Astrocyte of the hippocampus (primary cell): Measurements from ENCODE around the gene GPR55.

ENCODE experiments used
- DNase-seq: peaks from one replicate; pipeline ENCODE4 v3.0.0; 2011; ENCODE audit warnings: low read depth, low spot score

Gene GPR55

DNA sequence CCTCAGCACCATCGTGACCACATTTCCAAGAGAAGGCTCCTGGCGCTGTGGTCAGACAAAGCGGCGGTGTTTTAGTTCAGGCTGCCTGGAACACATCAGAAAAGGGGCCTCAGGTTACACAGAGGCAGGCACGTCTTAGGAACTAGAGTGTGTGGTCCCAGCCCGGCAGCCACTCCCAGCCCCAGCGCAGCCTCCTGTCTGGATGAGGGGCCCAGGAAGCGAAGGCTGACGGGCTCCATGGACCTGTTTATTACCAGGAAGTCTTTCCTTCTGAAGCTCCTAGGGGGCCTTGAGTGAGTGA is 10.0 kb upstream of the GPR55 start:
- no peak for DNase-seq

DNA sequence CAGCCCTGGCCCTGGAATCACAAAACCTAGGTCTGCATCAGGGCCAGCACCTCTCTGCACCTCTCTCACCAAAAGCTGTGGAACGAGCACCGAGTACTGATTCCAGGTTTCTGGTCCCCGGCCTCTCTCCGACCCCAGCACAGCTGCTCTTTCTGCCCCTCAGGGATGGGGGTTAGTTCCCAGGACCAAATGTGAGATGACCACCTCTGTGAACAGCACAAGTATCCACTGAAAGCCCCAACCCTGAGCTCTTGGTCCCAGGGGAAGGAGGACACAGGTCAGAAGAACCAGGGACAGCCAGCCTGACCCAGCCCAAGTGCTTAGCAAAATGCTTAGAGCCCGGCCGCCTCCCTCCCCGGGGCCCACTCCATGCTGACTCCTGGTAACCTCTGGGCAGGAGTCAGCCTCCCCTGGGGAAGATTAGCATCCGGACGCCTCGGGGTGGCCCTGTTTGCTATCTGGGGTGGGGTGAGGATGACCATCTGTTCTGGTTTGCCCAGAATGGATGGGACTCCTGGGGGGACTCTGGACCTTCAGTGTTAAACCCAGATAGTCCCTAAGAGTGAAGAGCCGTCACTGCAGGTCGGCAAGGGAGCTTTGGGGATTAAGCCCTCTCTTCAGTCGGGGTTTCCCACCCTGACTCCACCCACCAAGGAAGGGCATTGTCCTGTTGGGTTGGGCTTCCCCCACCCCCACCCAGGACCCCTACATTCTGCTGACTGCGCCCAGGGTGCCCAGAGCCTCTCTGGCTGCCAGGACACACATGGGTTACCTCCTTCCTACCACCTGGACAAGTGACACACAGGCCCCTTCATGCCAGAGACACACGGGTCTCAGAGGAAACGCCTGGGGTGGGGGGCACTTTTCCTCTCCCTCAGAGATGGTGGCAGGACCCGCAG is 9.4 kb upstream of the GPR55 start:
- DNase-seq = no peak

DNA sequence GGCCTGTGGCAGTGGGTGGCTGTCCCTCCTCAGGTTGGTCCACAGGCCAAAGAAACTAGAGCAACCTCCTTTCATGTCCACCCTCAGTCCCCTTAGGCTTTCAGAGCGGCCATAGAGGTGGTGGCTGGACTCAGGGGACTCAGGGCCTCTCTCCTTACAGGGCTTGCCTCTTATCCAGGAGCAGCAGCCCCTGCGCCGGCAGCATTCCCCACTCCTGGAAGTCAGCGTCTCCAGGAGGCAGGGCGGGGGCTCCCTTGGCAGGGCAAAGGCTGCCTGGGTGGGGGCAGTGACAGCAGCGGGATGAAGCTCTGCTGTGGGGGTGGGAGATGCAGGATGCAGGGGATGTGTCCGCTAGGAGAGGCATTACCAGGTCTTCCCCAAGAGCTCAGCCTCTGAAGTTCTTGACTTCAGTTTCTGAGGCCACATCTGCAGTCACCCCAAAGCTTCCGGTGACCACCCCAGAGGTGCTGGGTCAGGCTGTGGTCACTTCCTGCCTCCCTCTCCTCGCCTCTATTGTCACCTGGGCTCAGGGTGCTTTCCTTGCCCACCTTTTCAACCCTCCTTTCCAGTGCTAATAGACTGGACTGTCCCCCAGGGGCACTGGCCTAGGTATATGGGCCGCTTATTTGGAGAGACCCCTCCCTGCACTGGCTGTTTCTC is 8.6 kb upstream of the GPR55 start:
- no peak for DNase-seq

GRCh38 chr2:230932556-230933511 is 7.8 kb upstream of the GPR55 start:
- DNase-seq = no peak

DNA sequence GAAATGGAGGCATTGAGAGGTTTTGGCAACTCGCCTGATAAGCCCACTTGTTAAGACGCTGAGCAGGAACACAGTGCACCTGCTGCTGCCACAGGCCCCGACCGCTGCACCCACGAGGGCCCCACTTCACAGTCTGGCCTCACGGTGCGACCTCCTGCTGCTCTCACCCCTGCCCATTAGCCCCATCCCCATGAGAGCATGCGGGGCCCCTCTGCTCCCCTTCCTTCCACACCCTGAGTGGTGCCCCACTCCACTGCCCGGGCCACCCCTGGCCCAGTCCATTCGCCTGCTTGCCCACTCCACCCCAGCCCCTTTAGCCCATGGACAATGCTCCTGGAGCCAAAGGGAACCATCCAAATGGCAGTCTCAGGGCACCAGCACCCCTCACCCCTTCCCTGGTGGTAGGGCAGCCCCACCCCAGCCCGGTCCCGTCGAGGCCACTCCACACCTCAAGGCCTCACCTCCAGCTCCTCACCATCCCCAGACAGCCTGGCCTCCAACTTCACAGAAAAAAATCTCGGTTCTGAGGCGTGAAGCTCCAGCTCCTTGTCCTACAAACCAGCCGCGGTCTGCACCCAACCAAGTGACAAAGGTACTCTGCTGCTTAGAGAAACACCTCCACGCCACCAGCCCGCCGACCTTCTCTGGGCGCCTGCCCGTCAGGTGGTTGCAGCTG is 6.7 kb upstream of the GPR55 start:
- no peak for DNase-seq

DNA sequence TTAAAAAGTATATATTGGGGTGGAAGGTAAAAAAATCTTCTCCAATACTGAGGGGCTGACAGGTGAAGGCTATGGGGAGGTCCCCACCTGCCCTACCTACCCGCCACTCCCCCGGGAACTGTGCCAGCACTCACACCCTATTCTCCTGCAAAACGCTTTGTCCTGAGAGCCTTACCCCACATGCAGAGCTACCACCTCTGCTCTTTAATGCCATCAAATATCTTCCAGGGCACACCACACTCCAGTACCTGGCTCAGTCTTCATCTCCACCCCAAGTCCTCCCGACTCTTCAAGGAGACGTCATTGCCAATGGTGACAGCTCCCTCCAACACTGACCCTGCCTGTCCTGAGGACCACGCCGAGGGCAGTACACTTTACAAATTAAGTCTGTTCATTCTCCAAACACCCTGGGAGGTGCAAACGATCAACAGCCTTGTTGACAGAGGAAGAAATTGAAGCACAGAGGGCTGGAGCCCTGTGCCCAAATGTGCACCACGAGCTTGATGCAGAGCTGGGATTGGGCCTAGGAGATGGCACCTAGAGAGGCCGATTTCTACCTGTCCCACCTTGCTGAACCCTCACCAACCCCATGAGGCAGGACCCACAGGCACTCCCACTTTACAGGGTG is 6.0 kb upstream of the GPR55 start:
- DNase-seq = no peak

- no peak for DNase-seq
These were observed 5.2 kb upstream of the GPR55 start for GRCh38 chr2:230930149-230930780.

- DNase-seq = no peak
These were observed 4.5 kb upstream of the GPR55 start for GRCh38 chr2:230929381-230930148.

DNA sequence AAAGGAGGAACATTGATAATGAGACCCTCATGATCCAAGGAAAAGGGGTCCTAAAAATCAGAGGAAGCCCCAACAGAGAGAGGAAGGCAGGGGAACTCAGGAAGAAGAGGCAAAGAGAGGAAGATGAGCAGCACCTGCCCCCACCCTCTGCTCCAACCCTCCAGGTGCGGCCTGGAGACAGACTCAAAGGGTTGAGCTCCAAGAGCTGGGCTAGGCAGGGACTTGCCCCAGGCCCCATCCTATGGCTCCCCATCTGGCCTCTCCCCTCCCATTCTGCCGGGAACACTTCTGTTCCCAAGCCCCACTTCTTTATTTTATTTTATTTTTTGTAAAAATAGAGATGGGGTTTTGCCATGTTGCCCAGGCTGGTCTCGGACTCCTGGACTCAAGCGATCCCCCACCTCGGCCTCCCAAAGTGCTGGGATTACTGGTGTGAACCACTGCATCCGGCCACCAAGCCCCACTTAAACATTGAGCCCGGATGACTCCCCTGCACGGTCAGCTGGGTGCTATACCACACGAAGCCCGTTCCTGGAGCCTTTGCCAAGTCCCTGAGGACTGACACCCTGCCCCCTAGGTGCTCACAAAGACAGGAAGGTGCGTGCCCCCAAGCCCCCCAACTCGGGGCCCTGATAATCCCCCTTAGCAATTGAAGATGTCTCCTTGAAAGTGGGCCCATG is 3.8 kb upstream of the GPR55 start:
- DNase-seq = no peak

GRCh38 chr2:230927711-230928341 is 2.8 kb upstream of the GPR55 start:
- no peak for DNase-seq

- DNase-seq = no peak
These were observed 1.1 kb upstream of the GPR55 start for GRCh38 chr2:230925879-230926765.

GRCh38 chr2:230925443-230925878 is 419 bp upstream of the GPR55 start:
- no peak for DNase-seq

DNA sequence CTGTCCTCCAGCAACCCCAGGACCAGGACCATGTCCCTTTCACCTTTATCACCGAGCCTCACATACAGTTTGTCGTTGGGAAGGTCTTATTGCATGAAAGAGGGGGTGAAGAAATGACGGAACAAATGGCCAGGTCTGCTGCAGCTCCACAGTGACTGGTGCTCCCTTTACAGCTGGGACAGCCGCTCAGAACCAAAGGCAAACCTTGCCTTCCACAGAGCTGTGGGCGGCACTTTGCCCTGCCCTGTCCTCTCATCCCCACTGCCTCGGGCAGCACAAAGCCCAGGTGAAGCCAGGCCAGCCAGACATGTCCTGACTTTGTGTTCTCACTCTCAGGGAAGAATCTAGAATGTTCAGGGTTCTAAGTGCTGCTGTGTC is 961 bp downstream of the GPR55 start:
- no peak for DNase-seq

- no peak for DNase-seq
These were observed 1.9 kb downstream of the GPR55 start for GRCh38 chr2:230922951-230923717.

GRCh38 chr2:230921806-230922595 is 3.0 kb downstream of the GPR55 start:
- no peak for DNase-seq

- no peak for DNase-seq
These were observed 4.9 kb downstream of the GPR55 start for GRCh38 chr2:230920167-230920566.
